K562 (cell line): ENCODE results near the gene PLK4. TPM values are rescaled to one million over a fixed set of nuclear protein-coding genes. Genes with fewer than 3 reads are reported as not detected.
A peak's percentile ranks its signal among the peaks of the same experiment; 100 is the strongest.

ENCODE experiments used
- ATF1 ChIP-seq, 2 experiments: fragments of 450-650 bp in 1 of 2; IDR thresholded peaks; 2 replicates each; pipeline ENCODE4 v1.6.1; 2016; ENCODE audit warnings: missing compliant biosample characterization in 1 of 2, missing genetic modification characterization in 1 of 2
- CEBPB ChIP-seq: fragments of 450-650 bp; IDR thresholded peaks from 2 replicates; pipeline ENCODE4 v1.6.1; 2016; ENCODE audit warnings: missing genetic modification characterization, missing compliant biosample characterization
- MXI1 ChIP-seq: IDR thresholded peaks from 2 replicates; pipeline ENCODE4 v1.6.1; 2011; ENCODE audit warnings: low read depth, mild to moderate bottlenecking, improper control_type of control experiment, low read length
- NONO ChIP-seq, 2 experiments: fragments of 200-400 bp in 1 of 2; fragments of 450-650 bp in 1 of 2; formaldehyde crosslinking in 1 of 2; IDR thresholded peaks; 2 replicates each; pipeline ENCODE4 v1.6.1; 2017; ENCODE audit warnings: low read depth in 2 of 2, mild to moderate bottlenecking in 2 of 2, moderate library complexity in 2 of 2, low read length in 1 of 2
- RNF2 ChIP-seq: sonication (generic); IDR thresholded peaks from 2 replicates; pipeline ENCODE4 v1.6.1; 2016
- SREBF1 ChIP-seq: fragments of 150-350 bp; IDR thresholded peaks from 2 replicates; pipeline ENCODE4 v1.6.1; 2014; ENCODE audit warnings: antibody characterized with exemption, low read depth, low read length, borderline replicate concordance
- TAF15 ChIP-seq: fragments of 200-400 bp; formaldehyde crosslinking; IDR thresholded peaks from 2 replicates; pipeline ENCODE4 v1.6.1; 2017; ENCODE audit warnings: mild to moderate bottlenecking, low read depth, low read length, moderate library complexity
- TFAM ChIP-seq: fragments of 250-450 bp; sonication (Bioruptor Pico); conservative IDR thresholded peaks from 2 replicates; pipeline ENCODE4 v1.5.0; 2021; ENCODE audit warnings: mild to moderate bottlenecking, moderate library complexity
- TOE1 ChIP-seq, 2 experiments: fragments of 450-650 bp in 1 of 2; sonication (generic) in 1 of 2; formaldehyde crosslinking in 1 of 2; IDR thresholded peaks; 2 replicates each; pipeline versions ENCODE4 v1.7.1 to v1.8.0; 2016 to 2022; ENCODE audit warnings: borderline replicate concordance in 2 of 2, mild to moderate bottlenecking in 2 of 2, antibody characterized with exemption in 1 of 2, inconsistent platforms in 1 of 2, low read depth in 1 of 2, missing genetic modification reagents in 1 of 2, moderate library complexity in 1 of 2
- TSC22D4 ChIP-seq: fragments of 450-650 bp; IDR thresholded peaks from 2 replicates; pipeline ENCODE4 v1.6.1; 2016; ENCODE audit warnings: missing genetic modification characterization, missing biosample characterization, control low read depth
- ZNF347 ChIP-seq: fragments of 450-650 bp; formaldehyde crosslinking; IDR thresholded peaks from 2 replicates; pipeline ENCODE4 v1.4.0; 2020; ENCODE audit warnings: low read depth, mild to moderate bottlenecking, moderate library complexity
- ZNF551 ChIP-seq: fragments of 250-450 bp; sonication (Bioruptor Pico); IDR thresholded peaks from 2 replicates; pipeline ENCODE4 v1.5.0; 2021; ENCODE audit warnings: mild to moderate bottlenecking, moderate library complexity
- polyA plus RNA-seq, 8 experiments: library from polyadenylated mRNA; depleted of rRNA in 4 of 8; stranded (reverse) in 5 of 8; unstranded in 3 of 8; fragments of >200 nt; fragmentation: Nextera tagmentation in 2 of 8; fragmentation: Illumina TruSeq in 1 of 8; extraction: Ambion mirVana in 2 of 8; extraction: Trizol in 1 of 8; gene quantifications; 2 replicates each; pipeline versions ENCODE4 v1.2.1 to v1.2.3, GENCODE V29; 2011 to 2014; ENCODE audit warnings: inconsistent platforms in 1 of 8, missing spikeins in 1 of 8
- total RNA-seq, 7 experiments: library from RNA; depleted of rRNA in 6 of 7; stranded (reverse); fragments of >200 nt in 6 of 7; fragmentation: Illumina TruSeq in 2 of 7; extraction: Trizol in 2 of 7; gene quantifications; 2 replicates each; pipeline versions ENCODE4 v1.2.1 to v1.2.3, GENCODE V29; 2011 to 2021; ENCODE audit warnings: low replicate concordance in 1 of 7
- TF ChIP-seq, protein P1 (sequence below), 2 experiments: fragments of 450-650 bp; formaldehyde crosslinking in 1 of 2; IDR thresholded peaks; 2 replicates each; pipeline versions ENCODE4 v1.4.0 to v1.6.1; 2014 to 2020; ENCODE audit warnings: mild to moderate bottlenecking in 2 of 2, borderline replicate concordance in 1 of 2, low read depth in 1 of 2
- TF ChIP-seq, protein P2 (sequence below), 2 experiments: fragments of 450-650 bp; IDR thresholded peaks; 2 replicates each; pipeline ENCODE4 v1.6.1; 2016
- TF ChIP-seq, protein P3 (sequence below): sonication (generic); formaldehyde crosslinking; IDR thresholded peaks from 2 replicates; pipeline ENCODE4 v1.8.0; 2022; ENCODE audit warnings: mild to moderate bottlenecking, missing genetic modification reagents

PLK4 gene
- total and polyA plus RNA-seq, 9 of the 15 experiments (the other 6 are each of a cell fraction or from before 2014, with no cell fraction given): 16.2 to 95.3 (median 54.3) TPM

DNA sequence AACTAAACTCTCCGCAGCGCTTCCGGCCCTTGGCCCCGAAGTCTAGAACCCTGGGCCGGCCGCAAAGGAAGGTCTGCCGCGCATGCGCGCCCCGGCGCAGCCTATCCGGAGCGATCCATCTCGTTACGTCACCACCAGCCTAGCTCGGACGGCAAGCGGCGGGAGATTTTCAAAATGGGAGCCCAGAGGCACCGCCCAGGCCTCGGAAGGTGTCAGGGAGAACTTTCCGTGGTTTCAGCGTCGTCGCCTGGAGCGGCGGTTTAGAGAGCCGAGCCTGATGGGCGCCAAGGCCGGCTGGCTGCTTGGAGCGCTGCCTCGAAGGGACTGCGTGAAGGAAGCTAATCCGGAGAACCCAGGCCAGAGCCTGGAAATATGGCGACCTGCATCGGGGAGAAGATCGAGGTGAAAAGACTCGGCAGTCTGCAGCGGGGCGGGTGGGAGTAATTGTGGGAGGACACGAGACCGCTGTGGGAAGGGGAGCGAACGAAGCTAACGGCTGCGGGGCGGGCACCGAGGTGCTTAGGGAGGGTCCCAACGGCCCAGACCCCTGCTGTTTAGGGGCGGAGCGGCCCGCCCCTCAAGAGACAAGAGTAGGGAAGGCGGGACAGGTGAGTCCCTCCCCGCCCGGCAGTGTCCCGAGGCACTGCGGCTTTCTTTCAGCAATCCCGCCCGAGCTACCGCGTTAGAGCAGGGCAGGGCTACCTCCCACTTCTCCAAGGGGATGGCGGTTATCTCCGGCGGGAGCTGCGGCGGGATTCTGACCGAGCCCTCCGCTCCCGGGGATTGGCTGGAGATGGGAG is at the start of gene PLK4 (continued):
- TF ChIP-seq, protein P1, sequence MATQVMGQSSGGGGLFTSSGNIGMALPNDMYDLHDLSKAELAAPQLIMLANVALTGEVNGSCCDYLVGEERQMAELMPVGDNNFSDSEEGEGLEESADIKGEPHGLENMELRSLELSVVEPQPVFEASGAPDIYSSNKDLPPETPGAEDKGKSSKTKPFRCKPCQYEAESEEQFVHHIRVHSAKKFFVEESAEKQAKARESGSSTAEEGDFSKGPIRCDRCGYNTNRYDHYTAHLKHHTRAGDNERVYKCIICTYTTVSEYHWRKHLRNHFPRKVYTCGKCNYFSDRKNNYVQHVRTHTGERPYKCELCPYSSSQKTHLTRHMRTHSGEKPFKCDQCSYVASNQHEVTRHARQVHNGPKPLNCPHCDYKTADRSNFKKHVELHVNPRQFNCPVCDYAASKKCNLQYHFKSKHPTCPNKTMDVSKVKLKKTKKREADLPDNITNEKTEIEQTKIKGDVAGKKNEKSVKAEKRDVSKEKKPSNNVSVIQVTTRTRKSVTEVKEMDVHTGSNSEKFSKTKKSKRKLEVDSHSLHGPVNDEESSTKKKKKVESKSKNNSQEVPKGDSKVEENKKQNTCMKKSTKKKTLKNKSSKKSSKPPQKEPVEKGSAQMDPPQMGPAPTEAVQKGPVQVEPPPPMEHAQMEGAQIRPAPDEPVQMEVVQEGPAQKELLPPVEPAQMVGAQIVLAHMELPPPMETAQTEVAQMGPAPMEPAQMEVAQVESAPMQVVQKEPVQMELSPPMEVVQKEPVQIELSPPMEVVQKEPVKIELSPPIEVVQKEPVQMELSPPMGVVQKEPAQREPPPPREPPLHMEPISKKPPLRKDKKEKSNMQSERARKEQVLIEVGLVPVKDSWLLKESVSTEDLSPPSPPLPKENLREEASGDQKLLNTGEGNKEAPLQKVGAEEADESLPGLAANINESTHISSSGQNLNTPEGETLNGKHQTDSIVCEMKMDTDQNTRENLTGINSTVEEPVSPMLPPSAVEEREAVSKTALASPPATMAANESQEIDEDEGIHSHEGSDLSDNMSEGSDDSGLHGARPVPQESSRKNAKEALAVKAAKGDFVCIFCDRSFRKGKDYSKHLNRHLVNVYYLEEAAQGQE (IDR thresholded peaks at IDR 0.05; ENCODE audit: borderline replicate concordance): no peak
- TF ChIP-seq, protein P1 (CRISPR knock-in tag; IDR thresholded peaks at IDR 0.05; ENCODE audit: low read depth): no peak
- TF ChIP-seq RNF2: no peak
- no peak for TF ChIP-seq TFAM
- TF ChIP-seq ATF1 (CRISPR knock-in tag; IDR thresholded peaks at IDR 0.05): peak; percentile 41; the same call in 1 of the 2 replicates
- peak; percentile 96 for TF ChIP-seq ATF1 (tag; IDR thresholded peaks at IDR 0.05)
- TF ChIP-seq TOE1 (IDR thresholded peaks at IDR 0.05; ENCODE audit: borderline replicate concordance): no peak
- 0 out of 2 replicates have a peak, but pooled peaks have one; percentile 3 for TF ChIP-seq TOE1 (CRISPR knock-in tag; IDR thresholded peaks at IDR 0.05; ENCODE audit: borderline replicate concordance, low read depth)
- TF ChIP-seq, protein P2, sequence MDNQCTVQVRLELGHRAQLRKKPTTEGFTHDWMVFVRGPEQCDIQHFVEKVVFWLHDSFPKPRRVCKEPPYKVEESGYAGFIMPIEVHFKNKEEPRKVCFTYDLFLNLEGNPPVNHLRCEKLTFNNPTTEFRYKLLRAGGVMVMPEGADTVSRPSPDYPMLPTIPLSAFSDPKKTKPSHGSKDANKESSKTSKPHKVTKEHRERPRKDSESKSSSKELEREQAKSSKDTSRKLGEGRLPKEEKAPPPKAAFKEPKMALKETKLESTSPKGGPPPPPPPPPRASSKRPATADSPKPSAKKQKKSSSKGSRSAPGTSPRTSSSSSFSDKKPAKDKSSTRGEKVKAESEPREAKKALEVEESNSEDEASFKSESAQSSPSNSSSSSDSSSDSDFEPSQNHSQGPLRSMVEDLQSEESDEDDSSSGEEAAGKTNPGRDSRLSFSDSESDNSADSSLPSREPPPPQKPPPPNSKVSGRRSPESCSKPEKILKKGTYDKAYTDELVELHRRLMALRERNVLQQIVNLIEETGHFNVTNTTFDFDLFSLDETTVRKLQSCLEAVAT (IDR thresholded peaks at IDR 0.05): peak; percentile 29 to 54; a peak in 2 of 4 replicates
- TF ChIP-seq TAF15: no peak
- TF ChIP-seq TSC22D4: no peak
- peak; percentile 55 for TF ChIP-seq CEBPB (tag)
- TF ChIP-seq NONO (IDR thresholded peaks at IDR 0.05; ENCODE audit: low read depth in 2 of 2, low read length in 1 of 2): no peak
- TF ChIP-seq ZNF347 (CRISPR knock-in tag): no peak
- TF ChIP-seq ZNF551 (CRISPR knock-in tag): no peak
- TF ChIP-seq SREBF1: no peak
- no peak for TF ChIP-seq MXI1
- TF ChIP-seq, protein P3, sequence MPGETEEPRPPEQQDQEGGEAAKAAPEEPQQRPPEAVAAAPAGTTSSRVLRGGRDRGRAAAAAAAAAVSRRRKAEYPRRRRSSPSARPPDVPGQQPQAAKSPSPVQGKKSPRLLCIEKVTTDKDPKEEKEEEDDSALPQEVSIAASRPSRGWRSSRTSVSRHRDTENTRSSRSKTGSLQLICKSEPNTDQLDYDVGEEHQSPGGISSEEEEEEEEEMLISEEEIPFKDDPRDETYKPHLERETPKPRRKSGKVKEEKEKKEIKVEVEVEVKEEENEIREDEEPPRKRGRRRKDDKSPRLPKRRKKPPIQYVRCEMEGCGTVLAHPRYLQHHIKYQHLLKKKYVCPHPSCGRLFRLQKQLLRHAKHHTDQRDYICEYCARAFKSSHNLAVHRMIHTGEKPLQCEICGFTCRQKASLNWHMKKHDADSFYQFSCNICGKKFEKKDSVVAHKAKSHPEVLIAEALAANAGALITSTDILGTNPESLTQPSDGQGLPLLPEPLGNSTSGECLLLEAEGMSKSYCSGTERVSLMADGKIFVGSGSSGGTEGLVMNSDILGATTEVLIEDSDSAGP (CRISPR knock-in tag): no peak
